OCI-LY7 (cell line): Measurements from ENCODE around the gene TAPBPL. TPM values are rescaled to one million over a fixed set of nuclear protein-coding genes. Genes with fewer than 3 reads are reported as not detected.

Experiments
- BruUV-seq: library from RNA; stranded (reverse); fragments of 400-500 nt; replicated peaks from 2 replicates; lab custom pipeline; 2021; lab: Mats Ljungman, UMichigan
- CTCF ChIA-PET: fragments of 300-600 bp; sonication (Branson Sonifier 250); formaldehyde crosslinking; loops from one replicate; lab custom pipeline; 2022; ENCODE audit warnings: antibody characterized with exemption; ENCODE audit not compliant: unreplicated experiment; lab: Charles Lee
- POLR2A ChIA-PET: fragments of 300-600 bp; sonication (Branson Sonifier 250); formaldehyde crosslinking; loops from one replicate; lab custom pipeline; 2022; ENCODE audit warnings: antibody characterized with exemption; lab: Charles Lee
- DNase-seq: peaks from one replicate; pipeline ENCODE4 v3.0.0-alpha.2; 2015; ENCODE audit warnings: low spot score
- H2AFZ ChIP-seq: fragments of 200-600 bp; sonication (generic), shearing (Covaris generic); 2 replicates; pipeline ENCODE4 v1.6.1; 2014; ENCODE audit warnings: mild to moderate bottlenecking, antibody characterized with exemption, low read length, moderate library complexity
- H3K27ac ChIP-seq: fragments of 200-600 bp; sonication (generic); 2 replicates; pipeline ENCODE4 v1.5.1; 2014; ENCODE audit warnings: mixed run types, low read depth, mild to moderate bottlenecking, moderate library complexity, low read length, inconsistent platforms; ENCODE audit not compliant: poor library complexity, severe bottlenecking
- H3K36me3 ChIP-seq: fragments of 200-600 bp; sonication (generic); 2 replicates; pipeline ENCODE4 v1.6.1; 2014; ENCODE audit warnings: mild to moderate bottlenecking, antibody characterized with exemption, low read length, moderate library complexity, mixed read lengths; ENCODE audit not compliant: insufficient read depth
- H3K4me1 ChIP-seq: fragments of 200-600 bp; sonication (generic); 2 replicates; pipeline ENCODE4 v1.5.1; 2014; ENCODE audit warnings: mild to moderate bottlenecking, low read length; ENCODE audit not compliant: insufficient read depth, poor library complexity, severe bottlenecking
- H3K4me2 ChIP-seq: fragments of 200-600 bp; sonication (generic); 2 replicates; pipeline ENCODE4 v1.6.1; 2014; ENCODE audit warnings: mild to moderate bottlenecking, low read length
- H3K4me3 ChIP-seq: fragments of 200-600 bp; sonication (generic); 2 replicates; pipeline ENCODE4 v1.5.1; 2014; ENCODE audit warnings: mild to moderate bottlenecking, low read depth, low read length; ENCODE audit not compliant: poor library complexity, severe bottlenecking
- H3K79me2 ChIP-seq: fragments of 200-600 bp; sonication (generic); 2 replicates; pipeline ENCODE4 v1.6.1; 2016; ENCODE audit warnings: low read depth, mild to moderate bottlenecking, low read length, moderate library complexity, mixed read lengths; ENCODE audit not compliant: insufficient read depth
- H3K9me2 ChIP-seq: fragments of 200-600 bp; sonication (generic); 2 replicates; pipeline ENCODE4 v1.6.1; 2016; ENCODE audit warnings: mild to moderate bottlenecking, low read length, mixed read lengths; ENCODE audit not compliant: insufficient read depth
- H3K9me3 ChIP-seq: fragments of 200-600 bp; sonication (generic); 2 replicates; pipeline ENCODE4 v1.6.1; 2014; ENCODE audit warnings: mild to moderate bottlenecking, mixed run types, low read length, mixed read lengths
- H4K20me1 ChIP-seq: fragments of 200-600 bp; sonication (generic); 2 replicates; pipeline ENCODE4 v1.6.1; 2014; ENCODE audit warnings: mild to moderate bottlenecking, antibody characterized with exemption, low read length, moderate library complexity, mixed read lengths; ENCODE audit not compliant: insufficient read depth
- CTCF ChIP-seq: fragments of 200-600 bp; sonication (generic); conservative IDR thresholded peaks from 2 replicates; pipeline ENCODE4 v1.5.1; 2014; ENCODE audit warnings: mild to moderate bottlenecking, antibody characterized with exemption, low read length, moderate library complexity, mixed read lengths
- EZH2phosphoT487 ChIP-seq: fragments of 200-600 bp; sonication (generic); IDR thresholded peaks from 2 replicates; pipeline ENCODE4 v1.6.1; 2018; ENCODE audit warnings: low read depth, borderline replicate concordance, mild to moderate bottlenecking, mixed run types, antibody characterized with exemption, low read length, moderate library complexity, mixed read lengths
- intact Hi-C: fragments of 100-400 bp; cut with micrococcal nuclease; formaldehyde crosslinking; loops from one replicate; pipeline ENCODE4 v1.10.0; 2022; ENCODE audit not compliant: unreplicated experiment
- total RNA-seq, 2 experiments: library from RNA; depleted of rRNA in 1 of 2; stranded (reverse); fragments of >200 nt in 1 of 2; shearing (Covaris generic) in 1 of 2; gene quantifications; 2 replicates each; pipeline ENCODE4 v1.2.3, GENCODE V29; 2014 to 2022

TAPBPL gene
- total RNA-seq, 2 experiments from 2014 or later, result 23.7 to 25.5 TPM

GRCh38 chr12:6424008-6424347, 27.9 kb upstream of the TAPBPL start:
- H3K36me3 ChIP-seq, result no peaks in the 10 kb centered on the region
- H2AFZ ChIP-seq, result peak overlapping the region; percentile 73
- H3K9me3 ChIP-seq, result no peaks in the 10 kb centered on the region
- no peaks in the 10 kb centered on the region for H3K9me2 ChIP-seq
- no TSS peak for BruUV-seq
- peak overlapping the region; percentile 1 for H3K27ac ChIP-seq
- CTCF ChIA-PET, result interaction anchor here (1.1 to 3.5 kb wide), 4 partner anchors 20 to 114 kb away, joined by 3 to 34 read pairs (median 4); no protein-coding TSS in a partner anchor
- POLR2A ChIA-PET, result interaction anchor here (0.6 to 7.4 kb wide), 10 partner anchors 20 to 116 kb away, joined by 3 to 74 read pairs (median 5); partner anchors contain the start of genes CD27 and VAMP1
- TF ChIP-seq CTCF (no peak), EZH2phosphoT487 (no peak)
- no peak overlapping the region for H3K4me3 ChIP-seq
- peaks cover 58% of the 10 kb centered on the region for H3K4me1 ChIP-seq
- H4K20me1 ChIP-seq, result no peaks in the 10 kb centered on the region
- peak overlapping the region; percentile 62 for H3K4me2 ChIP-seq
- DNase-seq, result no peak
- intact Hi-C loops, result loop anchor here (10.0 kb wide), 1 partner anchor 271 kb away; no protein-coding TSS in a partner anchor
- H3K79me2 ChIP-seq, result no peaks in the 10 kb centered on the region

GRCh38 chr12:6424866-6425265, 27.0 kb upstream of the TAPBPL start:
- peaks cover 63% of the 10 kb centered on the region for H3K4me1 ChIP-seq
- no peaks in the 10 kb centered on the region for H4K20me1 ChIP-seq
- H3K4me2 ChIP-seq, result 0 out of 2 replicates have a peak overlapping the region, but pooled peaks have one; percentile 7
- ChIA-PET POLR2A (interaction anchor here (1.5 to 7.4 kb wide), 6 partner anchors 20 to 115 kb away, joined by 5 to 74 read pairs (median 15); partner anchors contain the start of genes CD27, GAPDH and VAMP1), CTCF (interaction anchor here (0.7 to 3.5 kb wide), 2 partner anchors 41 to 44 kb away, joined by 3 to 34 read pairs; no protein-coding TSS in a partner anchor)
- intact Hi-C loops, result loop anchor here (10.0 kb wide), 1 partner anchor 270 kb away; no protein-coding TSS in a partner anchor
- no peaks in the 10 kb centered on the region for H3K9me3 ChIP-seq
- no peaks in the 10 kb centered on the region for H3K36me3 ChIP-seq
- BruUV-seq, result no TSS peak
- TF ChIP-seq CTCF, result no peak
- H2AFZ ChIP-seq, result no peak overlapping the region
- H3K27ac ChIP-seq, result no peak overlapping the region
- no peak for DNase-seq
- no peaks in the 10 kb centered on the region for H3K79me2 ChIP-seq
- H3K4me3 ChIP-seq, result no peak overlapping the region
- no peaks in the 10 kb centered on the region for H3K9me2 ChIP-seq
